Erythroblast (primary cell): ENCODE measurements around the gene DRG1.
"Not testable (repeated sequence)": the region's sequence is repeated elsewhere in the genome, so short reads cannot be mapped to it uniquely, and the experiment has no call there.

ENCODE experiments used
- DNase-seq, 2 experiments: peaks; one replicate each; lab custom pipeline; 2025; lab: John Stamatoyannopoulos, UW
- GATA1 ChIP-seq: IDR thresholded peaks from 2 replicates; pipeline ENCODE4 v1.6.1; 2011; ENCODE audit warnings: low read depth, mild to moderate bottlenecking, control low read depth, low read length, moderate library complexity
- POLR2A ChIP-seq: IDR thresholded peaks from 2 replicates; pipeline ENCODE4 v1.6.1; 2011; ENCODE audit warnings: mild to moderate bottlenecking, low read length

The DRG1 gene

GRCh38 chr22:31399211-31400022, at the start of gene DRG1:
Gene DRG1 (plus strand): TSS chr22:31399604. CDS start chr22:31399684, 80 bp downstream.
- TF ChIP-seq GATA1 (no peak), POLR2A (peak; percentile 99)
- peak; percentile 98 for DNase-seq

- no peak for DNase-seq
- TF ChIP-seq POLR2A (no peak), GATA1 (no peak)
These were observed 49.4 kb upstream of the DRG1 start for GRCh38 chr22:31349960-31350359.

- TF ChIP-seq POLR2A (no peak), GATA1 (no peak)
- peak; percentile 21 to 32 for DNase-seq
These were observed 49.0 kb upstream of the DRG1 start for GRCh38 chr22:31350410-31350863.

GRCh38 chr22:31354515-31354914, 44.9 kb upstream of the DRG1 start:
- TF ChIP-seq POLR2A (no peak), GATA1 (no peak)
- no peak for DNase-seq

- no peak for TF ChIP-seq GATA1
- DNase-seq: no peak
These were observed 39.4 kb upstream of the DRG1 start for GRCh38 chr22:31360029-31360428.

- no peak for TF ChIP-seq POLR2A
- no peak for TF ChIP-seq GATA1
- DNase-seq: no peak
These were observed 37.7 kb upstream of the DRG1 start for GRCh38 chr22:31361743-31362142.

- TF ChIP-seq POLR2A (no peak), GATA1 (no peak)
- DNase-seq: no peak
These were observed 35.4 kb upstream of the DRG1 start for GRCh38 chr22:31363885-31364465.

GRCh38 chr22:31367426-31367825, 32.0 kb upstream of the DRG1 start:
- no peak for DNase-seq
- TF ChIP-seq GATA1 (no peak), POLR2A (no peak)

- TF ChIP-seq POLR2A (no peak), GATA1 (no peak)
- DNase-seq: no peak
These were observed 21.8 kb upstream of the DRG1 start for GRCh38 chr22:31377612-31378011.

GRCh38 chr22:31378123-31378522, 21.3 kb upstream of the DRG1 start:
- no peak for DNase-seq
- TF ChIP-seq GATA1: no peak
- no peak for TF ChIP-seq POLR2A

GRCh38 chr22:31378651-31379050, 20.8 kb upstream of the DRG1 start:
- DNase-seq: not testable (repeated sequence)

- no peak for TF ChIP-seq POLR2A
- no peak for TF ChIP-seq GATA1
- DNase-seq: peak; percentile 35 to 37
These were observed 5.5 kb upstream of the DRG1 start for GRCh38 chr22:31393893-31394292.

GRCh38 chr22:31394326-31394725, 5.1 kb upstream of the DRG1 start:
- no peak for DNase-seq
- TF ChIP-seq POLR2A (no peak), GATA1 (no peak)

- peak in 1 of 2 experiments; percentile 32 for DNase-seq
- TF ChIP-seq GATA1 (no peak), POLR2A (no peak)
These were observed 1.2 kb upstream of the DRG1 start for GRCh38 chr22:31398231-31398630.

GRCh38 chr22:31400023-31400397, 606 bp downstream of the DRG1 start:
- DNase-seq: peak in 1 of 2 experiments; percentile 60
- TF ChIP-seq POLR2A (no peak), GATA1 (no peak)

GRCh38 chr22:31402350-31402749, 2.9 kb downstream of the DRG1 start:
- DNase-seq: not testable (repeated sequence)
